HepG2 (cell line): Measurements from ENCODE around the gene PKNOX2. TPM values are rescaled to one million over a fixed set of nuclear protein-coding genes. Genes with fewer than 3 reads are reported as not detected.

ENCODE experiments used
- ATAC-seq: fragments of 200-7000 bp; cut with Tn5 transposase; 3 replicates; pipeline ENCODE4 v1.9.1; 2020; ENCODE audit warnings: mild to moderate bottlenecking, moderate library complexity
- BruUV-seq: library from RNA; stranded (reverse); fragments of 400-500 nt; replicated peaks from 2 replicates; lab custom pipeline; 2021; lab: Mats Ljungman, UMichigan
- CTCF ChIA-PET: fragments of 300-600 bp; formaldehyde crosslinking; extraction: SDS; loops from one replicate; lab custom pipeline; 2021; ENCODE audit warnings: low total read pairs, inconsistent platforms, low intra/inter-chr PET ratio; lab: Yijun Ruan, JAX
- POLR2A ChIA-PET: fragments of 350-600 bp; sonication (Branson Sonifier 250); formaldehyde crosslinking; loops from one replicate; lab custom pipeline; 2020; ENCODE audit warnings: antibody characterized with exemption, inconsistent platforms; lab: Yijun Ruan, JAX
- DNase-seq: peaks from one replicate; pipeline ENCODE4 v3.0.0-alpha.2; 2015; ENCODE audit warnings: low spot score
- FAIRE-seq: peaks from 3 replicates; lab custom pipeline; 2011; peaks lifted over from hg19 to GRCh38; lab: Jason Lieb, UNC
- H2AFZ ChIP-seq: one replicate; pipeline ENCODE4 v1.6.1; 2011; ENCODE audit warnings: low read length, inconsistent platforms
- H3K27ac ChIP-seq: fragments of 300-600 bp; 3 replicates; pipeline ENCODE4 v1.8.0; 2011; ENCODE audit warnings: mixed run types, mild to moderate bottlenecking, mixed read lengths, low read length, inconsistent platforms; ENCODE audit not compliant: insufficient read depth; ENCODE audit errors: extremely low read length
- H3K27me3 ChIP-seq, 2 experiments: fragments of 200-600 bp in 1 of 2; 2 replicates in 1 of 2; 3 replicates in 1 of 2; pipeline versions ENCODE4 v1.6.0 to v1.8.0; 2011; ENCODE audit warnings: low read length in 2 of 2, mild to moderate bottlenecking in 2 of 2, moderate library complexity in 2 of 2, inconsistent platforms in 1 of 2; ENCODE audit not compliant: insufficient read depth in 2 of 2, control insufficient read depth in 1 of 2
- H3K36me3 ChIP-seq, 2 experiments: fragments of 200-600 bp in 1 of 2; replicated peaks in 1 of 2; 2 replicates in 1 of 2; 3 replicates in 1 of 2; pipeline versions ENCODE4 v1.5.1 to v1.8.0; 2011; ENCODE audit warnings: low read length in 2 of 2, inconsistent platforms in 1 of 2; ENCODE audit not compliant: insufficient read depth in 2 of 2, control insufficient read depth in 1 of 2
- H3K4me1 ChIP-seq: 2 replicates; pipeline ENCODE4 v1.5.1; 2012; ENCODE audit warnings: low read length, inconsistent platforms; ENCODE audit not compliant: insufficient read depth
- H3K4me2 ChIP-seq: 2 replicates; pipeline ENCODE4 v1.6.0; 2011; ENCODE audit warnings: low read depth, low read length, inconsistent platforms
- H3K4me3 ChIP-seq, 3 experiments: fragments of 200-600 bp in 1 of 3; sonication (generic), shearing (Covaris generic) in 1 of 3; replicated peaks in 1 of 3; 2 replicates each; pipeline ENCODE4 v1.5.1; 2011 to 2016; ENCODE audit warnings: low read length in 3 of 3, inconsistent platforms in 2 of 3, low read depth in 2 of 3, mild to moderate bottlenecking in 2 of 3, control low read depth in 1 of 3, mixed read lengths in 1 of 3; ENCODE audit not compliant: insufficient read depth in 1 of 3
- H3K79me2 ChIP-seq: one replicate; pipeline ENCODE4 v1.6.1; 2011; ENCODE audit warnings: low read length, inconsistent platforms; ENCODE audit not compliant: insufficient read depth
- H3K9ac ChIP-seq: 2 replicates; pipeline ENCODE4 v1.6.0; 2011; ENCODE audit warnings: mild to moderate bottlenecking, low read depth, low read length, inconsistent platforms; ENCODE audit not compliant: insufficient read depth
- H3K9me3 ChIP-seq: 2 replicates; pipeline ENCODE4 v1.5.1; 2012; ENCODE audit warnings: mild to moderate bottlenecking, low read length
- H4K20me1 ChIP-seq: 2 replicates; pipeline ENCODE4 v1.6.0; 2011; ENCODE audit warnings: inconsistent platforms, mild to moderate bottlenecking, low read length, moderate library complexity; ENCODE audit not compliant: insufficient read depth
- ATF7-NPFF ChIP-seq: sonication (generic); formaldehyde crosslinking; IDR thresholded peaks from 2 replicates; pipeline ENCODE4 v1.8.1; 2023; ENCODE audit warnings: mild to moderate bottlenecking, low read depth, missing genetic modification reagents, moderate library complexity
- JUN ChIP-seq: sonication (generic); formaldehyde crosslinking; IDR thresholded peaks from 2 replicates; pipeline ENCODE4 v1.4.0; 2020; ENCODE audit warnings: mild to moderate bottlenecking, missing genetic modification reagents
- MEF2D ChIP-seq: sonication (generic); formaldehyde crosslinking; IDR thresholded peaks from 2 replicates; pipeline ENCODE4 v1.5.1; 2020; ENCODE audit warnings: mild to moderate bottlenecking, missing genetic modification reagents
- MEIS2 ChIP-seq: sonication (generic); formaldehyde crosslinking; IDR thresholded peaks from 2 replicates; pipeline ENCODE4 v1.9.0; 2021; ENCODE audit warnings: mild to moderate bottlenecking, missing genetic modification reagents
- MNT ChIP-seq: fragments of 450-650 bp; IDR thresholded peaks from 2 replicates; pipeline ENCODE4 v1.6.1; 2016
- RFXANK ChIP-seq: IDR thresholded peaks from 2 replicates; pipeline ENCODE4 v1.6.1; 2016
- STAG1 ChIP-seq: sonication (generic); formaldehyde crosslinking; IDR thresholded peaks from 2 replicates; pipeline ENCODE4 v1.4.0; 2020; ENCODE audit warnings: missing genetic modification reagents
- TRAFD1 ChIP-seq: sonication (generic); formaldehyde crosslinking; IDR thresholded peaks from 2 replicates; pipeline ENCODE4 v1.5.1; 2020; ENCODE audit warnings: missing genetic modification reagents, mild to moderate bottlenecking, borderline replicate concordance
- WGBS: methylation state at CpG from one replicate; pipeline ENCODE4 v1.1.6; 2017; ENCODE audit warnings: low lambda C conversion rate; 5-methylcytosine and 5-hydroxymethylcytosine counted together
- in situ Hi-C: cut with HindIII; loops from 2 replicates; pipeline ENCODE4 v1.10.0; 2017; ENCODE audit warnings: low pct_unique_long_range_greater_than_20kb; ENCODE audit not compliant: extremely low pct_ligation_motif_present
- intact Hi-C: fragments of 100-400 bp; cut with micrococcal nuclease; formaldehyde crosslinking; loops from one replicate; pipeline ENCODE4 v1.10.0; 2022; ENCODE audit not compliant: unreplicated experiment
- polyA plus RNA-seq, 8 experiments: library from polyadenylated mRNA; depleted of rRNA in 3 of 8; stranded (reverse) in 7 of 8; unstranded in 1 of 8; fragments of >200 nt; fragmentation: Illumina TruSeq in 4 of 8; extraction: Trizol in 4 of 8; gene quantifications; 2 replicates each; pipeline versions ENCODE4 v1.2.1 to v1.2.3, GENCODE V29; 2011 to 2016; ENCODE audit warnings: low read depth in 4 of 8, missing spikeins in 1 of 8, mixed read lengths in 1 of 8; ENCODE audit not compliant: insufficient read depth in 1 of 8
- total RNA-seq, 5 experiments: library from RNA; depleted of rRNA; stranded (reverse); fragments of >200 nt; fragmentation: Illumina TruSeq; extraction: Trizol; gene quantifications; 2 replicates each; pipeline ENCODE4 v1.2.3, GENCODE V29; 2016; ENCODE audit warnings: low read depth in 1 of 5
- TF ChIP-seq, protein P1 (sequence below): sonication (generic); formaldehyde crosslinking; IDR thresholded peaks from 2 replicates; pipeline ENCODE4 v1.8.1; 2023; ENCODE audit warnings: missing genetic modification reagents, inconsistent platforms, borderline replicate concordance
- TF ChIP-seq, protein P2 (sequence below): sonication (generic); formaldehyde crosslinking; IDR thresholded peaks from 2 replicates; pipeline ENCODE4 v1.5.1; 2020; ENCODE audit warnings: missing genetic modification reagents, mild to moderate bottlenecking, borderline replicate concordance
- TF ChIP-seq, protein P3 (sequence below): sonication (generic); formaldehyde crosslinking; IDR thresholded peaks from 2 replicates; pipeline ENCODE4 v1.5.0; 2020; ENCODE audit warnings: missing genetic modification reagents

The PKNOX2 gene
- total and polyA plus RNA-seq, 2 of the 13 experiments (the other 11 are each of a cell fraction or from before 2014, with no cell fraction given) = not detected

DNA sequence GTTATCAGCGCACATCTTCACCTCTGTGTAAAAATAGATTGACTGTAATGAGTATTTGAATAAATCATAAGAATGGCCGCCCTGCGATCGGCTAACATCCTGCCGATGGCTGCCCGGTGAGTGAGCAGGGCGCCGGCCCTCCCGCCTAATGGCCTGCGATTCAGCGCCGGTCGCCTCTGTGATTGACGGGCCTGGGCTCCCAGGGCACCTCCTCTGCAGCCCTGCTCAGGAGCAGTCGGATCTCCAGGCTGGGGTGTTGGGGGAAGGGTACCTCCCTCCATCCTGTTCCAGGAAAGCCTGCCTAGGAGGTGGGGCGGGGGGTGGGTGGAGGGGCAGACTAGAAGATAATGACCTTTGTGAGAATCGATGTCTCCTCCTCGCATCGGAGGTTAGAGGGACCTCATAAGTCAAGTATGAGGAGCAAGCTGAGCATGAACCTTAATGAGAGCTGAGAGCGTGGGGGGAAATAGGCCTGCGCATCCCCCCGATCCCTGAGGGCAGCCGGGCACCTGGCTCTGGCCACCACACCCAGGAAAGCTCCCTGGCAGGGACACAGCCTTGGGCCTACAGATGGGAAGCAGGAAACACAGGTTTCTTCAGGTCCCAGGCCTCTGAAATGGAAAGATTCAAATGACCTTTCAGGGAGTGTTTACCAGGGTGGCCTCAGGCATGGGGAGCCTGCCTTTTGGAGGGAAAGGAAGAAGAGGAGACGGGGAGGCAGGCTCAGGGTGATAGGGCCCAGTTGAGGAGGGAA, 71.7 kb downstream of the PKNOX2 start:
- Histone ChIP-seq H3K4me2 (no peak overlapping the region), H3K27ac (no peak overlapping the region), H3K4me3 (no peak overlapping the region), H4K20me1 (no peaks in the 10 kb centered on the region), H3K4me1 (peaks cover 16% of the 10 kb centered on the region), H3K36me3 (no peaks in the 10 kb centered on the region), H3K79me2 (no peaks in the 10 kb centered on the region), H3K9me3 (no peaks in the 10 kb centered on the region), H3K9ac (no peak overlapping the region), H3K27me3 (peaks cover 0 to 5% of the 10 kb centered on the region in 2 experiments; a peak in 3 of 5 replicates), H2AFZ (no peak overlapping the region)
- CTCF ChIA-PET = no interaction called here
- intact Hi-C loops (loop anchor here (5.0 kb wide), 1 partner anchor 504 kb away; no protein-coding TSS in a partner anchor), in situ Hi-C loops (no loop called here)
- ATAC-seq = no peak
- POLR2A ChIA-PET = no interaction called here
- WGBS = 71% methylated on average over 14 of the region's 24 CpGs
- DNase-seq = no peak
- BruUV-seq = no TSS peak
- TF ChIP-seq RFXANK (no peak), MNT (no peak), MEF2D (CRISPR knock-in tag) (no peak), TRAFD1 (CRISPR knock-in tag) (no peak), STAG1 (CRISPR knock-in tag) (no peak), MEIS2 (no peak), JUN (CRISPR knock-in tag) (no peak), ATF7-NPFF (CRISPR knock-in tag) (no peak)
- TF ChIP-seq, protein P1, sequence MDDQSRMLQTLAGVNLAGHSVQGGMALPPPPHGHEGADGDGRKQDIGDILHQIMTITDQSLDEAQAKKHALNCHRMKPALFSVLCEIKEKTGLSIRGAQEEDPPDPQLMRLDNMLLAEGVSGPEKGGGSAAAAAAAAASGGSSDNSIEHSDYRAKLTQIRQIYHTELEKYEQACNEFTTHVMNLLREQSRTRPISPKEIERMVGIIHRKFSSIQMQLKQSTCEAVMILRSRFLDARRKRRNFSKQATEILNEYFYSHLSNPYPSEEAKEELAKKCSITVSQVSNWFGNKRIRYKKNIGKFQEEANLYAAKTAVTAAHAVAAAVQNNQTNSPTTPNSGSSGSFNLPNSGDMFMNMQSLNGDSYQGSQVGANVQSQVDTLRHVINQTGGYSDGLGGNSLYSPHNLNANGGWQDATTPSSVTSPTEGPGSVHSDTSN = no peak
- TF ChIP-seq, protein P2, sequence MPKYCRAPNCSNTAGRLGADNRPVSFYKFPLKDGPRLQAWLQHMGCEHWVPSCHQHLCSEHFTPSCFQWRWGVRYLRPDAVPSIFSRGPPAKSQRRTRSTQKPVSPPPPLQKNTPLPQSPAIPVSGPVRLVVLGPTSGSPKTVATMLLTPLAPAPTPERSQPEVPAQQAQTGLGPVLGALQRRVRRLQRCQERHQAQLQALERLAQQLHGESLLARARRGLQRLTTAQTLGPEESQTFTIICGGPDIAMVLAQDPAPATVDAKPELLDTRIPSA (CRISPR knock-in tag) = no peak
- TF ChIP-seq, protein P3, sequence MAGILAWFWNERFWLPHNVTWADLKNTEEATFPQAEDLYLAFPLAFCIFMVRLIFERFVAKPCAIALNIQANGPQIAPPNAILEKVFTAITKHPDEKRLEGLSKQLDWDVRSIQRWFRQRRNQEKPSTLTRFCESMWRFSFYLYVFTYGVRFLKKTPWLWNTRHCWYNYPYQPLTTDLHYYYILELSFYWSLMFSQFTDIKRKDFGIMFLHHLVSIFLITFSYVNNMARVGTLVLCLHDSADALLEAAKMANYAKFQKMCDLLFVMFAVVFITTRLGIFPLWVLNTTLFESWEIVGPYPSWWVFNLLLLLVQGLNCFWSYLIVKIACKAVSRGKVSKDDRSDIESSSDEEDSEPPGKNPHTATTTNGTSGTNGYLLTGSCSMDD (CRISPR knock-in tag) = no peak
- no peak for FAIRE-seq
